Measurements from ENCODE around the gene CP.

GRCh38 chr3:149251186-149251585 lies 29.6 kb upstream of the CP start:
- TF ChIP-seq CTCF (conservative IDR thresholded peaks at IDR 0.05) (no peak), EZH2 (IDR thresholded peaks at IDR 0.05; ENCODE audit: low read depth) (no peak)

Data from PC-9 (cell line).